ENCODE results near the gene SUPV3L1.
"Not testable (repeated sequence)": the region's sequence is repeated elsewhere in the genome, so short reads cannot be mapped to it uniquely, and the experiment has no call there.

Gene SUPV3L1

DNA sequence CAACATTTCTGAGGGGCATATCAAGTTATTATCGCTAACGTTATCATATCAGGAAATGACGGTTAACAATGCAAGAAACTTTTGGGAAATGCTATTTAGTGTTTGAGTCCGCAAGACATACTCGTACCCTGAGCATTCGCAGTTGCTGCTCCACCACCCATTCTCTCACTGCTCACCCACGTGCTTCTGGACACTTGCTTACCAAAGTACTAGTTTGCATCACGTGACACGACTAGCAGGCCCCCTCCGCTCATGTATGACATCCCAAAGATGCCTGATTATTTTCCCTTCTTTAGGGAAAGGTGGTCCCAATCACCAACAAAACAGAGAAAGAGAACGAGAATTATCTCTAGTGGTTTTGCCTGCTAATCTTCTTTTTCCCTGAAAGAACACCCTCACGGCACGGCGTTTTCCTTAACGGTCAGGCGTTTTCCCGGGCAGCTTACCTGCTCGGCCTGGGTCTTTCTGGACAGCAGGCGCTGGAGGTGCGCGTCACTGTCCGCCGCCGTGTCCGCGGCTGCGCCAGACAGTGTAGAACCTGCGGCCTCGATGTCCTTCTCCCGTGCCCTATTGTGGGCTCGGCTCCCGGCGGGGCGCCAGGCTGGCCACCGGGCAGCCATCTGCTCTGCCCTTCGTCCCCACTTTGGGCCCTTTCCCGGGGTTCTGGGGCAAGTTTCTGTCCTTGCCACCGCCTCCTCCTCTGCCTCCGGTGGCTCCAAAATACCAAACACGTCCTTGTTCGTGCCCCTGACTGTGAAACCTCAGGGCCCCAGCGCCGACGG, at the start of gene SUPV3L1:
SUPV3L1 (plus strand) TSS at position 492 of the 782 bp plus-strand sequence; CDS start at position 550, 58 bp downstream.
- ATAC-seq (ENCODE audit: low read depth) (peak; percentile 83), DNase-seq (ENCODE audit: low spot score in 2 of 2) (peak; percentile 90 to 95)
- Mint-ChIP-seq H3K27me3 (no peaks in the 10 kb centered on the region), H3K9me3 (no peaks in the 10 kb centered on the region), H3K36me3 (peaks cover 10% of the 10 kb centered on the region), H3K27ac (peak within 1 kb of the TSS; percentile 100), H3K4me3 (peak within 1 kb of the TSS; percentile 96), H3K4me1 (peaks cover 23% of the 10 kb centered on the region)

DNA sequence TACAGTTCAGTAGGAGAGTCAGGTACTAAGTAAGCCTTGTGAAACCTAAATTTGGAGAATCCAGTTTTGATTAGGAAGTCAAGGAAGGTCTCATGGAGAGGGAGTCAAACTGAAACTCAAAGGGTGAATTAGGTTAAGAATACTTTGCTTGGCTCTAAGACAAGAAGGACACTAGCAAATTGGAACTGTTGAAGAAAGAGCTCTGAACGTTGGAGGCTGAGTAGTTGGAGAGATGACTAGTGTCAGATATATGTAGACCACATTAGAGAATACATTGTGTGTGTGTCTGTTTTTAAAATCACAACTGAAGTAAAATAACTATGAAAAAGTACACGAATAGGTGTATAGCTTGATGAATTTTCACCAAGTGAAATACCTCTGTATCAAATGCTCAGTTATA, 49.8 kb upstream of the SUPV3L1 start:
- Mint-ChIP-seq H3K4me3 (no peak overlapping the region), H3K27me3 (no peaks in the 10 kb centered on the region), H3K36me3 (peaks cover 4% of the 10 kb centered on the region), H3K27ac (peak overlapping the region; percentile 66), H3K4me1 (peaks cover 14% of the 10 kb centered on the region), H3K9me3 (no peaks in the 10 kb centered on the region)
- ATAC-seq (ENCODE audit: low read depth): no peak
- no peak for DNase-seq (ENCODE audit: low spot score in 2 of 2)

DNA sequence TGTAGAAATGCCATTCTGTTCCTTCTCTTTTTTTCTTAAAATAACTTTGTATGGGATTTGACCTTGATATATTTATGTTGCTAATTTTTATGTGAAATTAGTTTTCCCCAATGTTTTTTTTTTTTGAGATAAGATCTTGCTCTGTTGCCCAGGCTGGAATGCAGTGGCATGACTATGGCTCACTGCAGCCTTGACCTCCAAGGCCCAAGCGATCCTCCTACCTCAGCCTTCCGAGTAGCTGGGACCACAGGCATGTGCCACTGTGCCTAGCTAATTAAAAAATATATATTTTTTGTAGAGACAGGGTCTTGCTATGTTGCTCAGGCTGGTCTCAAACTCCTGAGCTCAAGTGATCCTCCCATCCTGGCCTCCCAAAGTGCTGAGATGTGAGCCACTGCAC, 40.1 kb upstream of the SUPV3L1 start:
- H3K27me3 Mint-ChIP-seq: no peaks in the 10 kb centered on the region
- H3K27ac Mint-ChIP-seq: no peak overlapping the region
- H3K9me3 Mint-ChIP-seq: no peaks in the 10 kb centered on the region
- no peak for DNase-seq (ENCODE audit: low spot score in 2 of 2)
- no peak overlapping the region for H3K4me3 Mint-ChIP-seq
- H3K4me1 Mint-ChIP-seq: peaks cover 19% of the 10 kb centered on the region
- H3K36me3 Mint-ChIP-seq: peaks cover 12% of the 10 kb centered on the region
- no peak for ATAC-seq (ENCODE audit: low read depth)

DNA sequence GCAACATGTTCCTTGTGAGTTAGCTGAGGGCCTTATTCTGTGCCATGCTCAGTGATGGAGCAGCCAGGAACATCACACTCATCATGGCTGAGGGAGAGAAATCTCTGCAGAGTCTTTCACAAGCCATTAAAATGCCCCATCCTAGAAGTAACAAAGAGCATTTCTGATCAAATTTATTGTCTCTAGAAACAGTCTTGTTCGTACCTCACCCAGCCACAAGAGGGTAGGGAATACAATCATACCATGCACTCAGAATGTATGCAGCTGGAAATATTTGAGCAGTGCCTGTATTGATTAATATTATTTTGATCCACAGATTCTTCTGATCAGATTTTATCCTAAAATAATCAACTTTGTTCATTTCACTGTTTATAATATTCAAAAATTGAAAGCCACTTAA, 38.7 kb upstream of the SUPV3L1 start:
- no peak overlapping the region for H3K27ac Mint-ChIP-seq
- H3K4me3 Mint-ChIP-seq: no peak overlapping the region
- DNase-seq (ENCODE audit: low spot score in 2 of 2) (no peak), ATAC-seq (ENCODE audit: low read depth) (no peak)
- no peaks in the 10 kb centered on the region for H3K27me3 Mint-ChIP-seq
- H3K4me1 Mint-ChIP-seq: peaks cover 22% of the 10 kb centered on the region
- H3K36me3 Mint-ChIP-seq: peaks cover 10% of the 10 kb centered on the region
- H3K9me3 Mint-ChIP-seq: no peaks in the 10 kb centered on the region

DNA sequence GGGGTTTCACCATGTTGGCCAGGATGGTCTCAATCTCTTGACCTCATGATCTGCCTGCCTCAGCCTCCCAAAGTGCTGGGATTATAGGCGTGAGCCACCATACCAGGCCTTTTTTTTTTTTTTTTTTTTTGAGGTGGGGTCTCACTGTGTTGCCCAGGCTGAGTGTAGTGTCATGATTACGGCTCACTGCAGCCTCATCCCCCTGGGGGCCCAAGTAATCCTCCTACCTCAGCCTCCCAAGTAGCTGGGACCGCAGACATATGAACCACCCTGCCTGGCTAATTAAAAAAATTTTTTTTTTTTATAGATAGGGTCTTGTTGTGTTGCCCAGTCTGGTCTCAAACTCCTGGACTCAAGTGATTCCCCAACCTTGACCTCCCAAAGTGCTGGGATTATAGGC, 38.0 kb upstream of the SUPV3L1 start:
- not testable (repeated sequence) for H3K9me3 Mint-ChIP-seq; H3K27ac Mint-ChIP-seq; DNase-seq (ENCODE audit: low spot score in 2 of 2); ATAC-seq (ENCODE audit: low read depth); H3K4me3 Mint-ChIP-seq; H3K27me3 Mint-ChIP-seq
- peaks cover 13% of the 10 kb centered on the region for H3K36me3 Mint-ChIP-seq
- H3K4me1 Mint-ChIP-seq: peaks cover 25% of the 10 kb centered on the region

DNA sequence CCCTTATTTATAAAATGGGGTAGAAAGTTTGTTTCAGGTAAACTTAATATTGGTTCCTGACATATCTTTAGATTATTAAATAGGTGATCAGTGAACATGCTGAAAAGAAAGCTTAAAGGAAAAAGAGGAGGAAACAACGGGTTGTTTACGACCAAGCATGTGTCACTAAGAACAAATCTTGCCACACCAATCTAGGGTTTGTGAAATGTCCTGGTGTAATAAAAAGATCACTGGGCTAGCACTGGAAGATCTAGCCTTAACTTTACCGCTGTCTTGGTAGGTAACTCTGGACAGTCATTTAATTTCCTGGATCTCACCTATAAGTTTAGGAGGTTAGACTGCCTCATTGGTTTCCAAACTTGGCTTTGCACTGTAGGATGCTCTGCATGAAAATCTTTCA, 37.1 kb upstream of the SUPV3L1 start:
- Mint-ChIP-seq H3K4me3 (no peak overlapping the region), H3K27me3 (no peaks in the 10 kb centered on the region), H3K36me3 (peaks cover 10% of the 10 kb centered on the region), H3K9me3 (no peaks in the 10 kb centered on the region), H3K4me1 (peaks cover 23% of the 10 kb centered on the region), H3K27ac (no peak overlapping the region)
- DNase-seq (ENCODE audit: low spot score in 2 of 2): no peak
- no peak for ATAC-seq (ENCODE audit: low read depth)

DNA sequence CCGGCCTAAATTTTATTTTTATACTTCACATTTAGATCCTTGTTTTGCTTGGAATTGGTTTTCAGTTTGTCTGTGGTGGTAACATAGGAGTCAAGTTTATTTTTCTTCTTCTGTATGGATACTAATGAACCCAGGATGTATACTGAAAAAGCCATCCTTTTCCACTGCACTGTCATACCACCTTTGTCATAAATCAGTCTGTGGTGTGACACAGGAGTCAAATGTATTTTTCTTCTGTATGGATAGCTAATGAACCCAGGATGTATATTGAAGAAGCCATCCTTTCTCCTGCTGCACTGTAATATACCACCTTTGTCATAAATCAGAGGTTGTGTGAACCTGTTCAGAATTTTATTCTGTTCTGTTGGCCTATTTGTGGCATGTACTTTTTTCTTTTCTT, 34.7 kb upstream of the SUPV3L1 start:
- H3K27ac Mint-ChIP-seq: no peak overlapping the region
- DNase-seq (ENCODE audit: low spot score in 2 of 2) (no peak), ATAC-seq (ENCODE audit: low read depth) (no peak)
- peaks cover 10% of the 10 kb centered on the region for H3K36me3 Mint-ChIP-seq
- no peaks in the 10 kb centered on the region for H3K9me3 Mint-ChIP-seq
- no peak overlapping the region for H3K4me3 Mint-ChIP-seq
- H3K27me3 Mint-ChIP-seq: no peaks in the 10 kb centered on the region
- H3K4me1 Mint-ChIP-seq: peaks cover 17% of the 10 kb centered on the region

DNA sequence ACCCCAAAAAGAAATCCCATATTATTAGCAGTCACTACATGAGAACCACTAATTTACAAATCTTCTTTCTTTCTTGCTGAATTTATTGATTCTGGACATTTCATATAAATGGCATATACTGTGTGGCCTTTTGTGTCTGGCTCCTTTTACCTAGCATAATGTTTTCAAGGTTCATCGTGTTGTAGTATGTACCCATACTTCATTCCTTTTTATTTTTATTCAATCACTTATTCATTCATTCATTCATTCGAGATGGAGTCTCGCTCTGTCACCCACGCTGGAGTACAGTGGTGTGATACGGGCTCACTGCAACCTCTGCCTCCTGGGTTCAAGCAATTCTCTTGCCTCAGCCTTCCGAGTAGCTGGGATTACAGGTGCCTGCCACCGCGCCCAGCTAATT, 34.2 kb upstream of the SUPV3L1 start:
- DNase-seq (ENCODE audit: low spot score in 2 of 2): no peak
- Mint-ChIP-seq H3K4me3 (no peak overlapping the region), H3K27me3 (no peaks in the 10 kb centered on the region), H3K36me3 (peaks cover 10% of the 10 kb centered on the region), H3K27ac (no peak overlapping the region), H3K9me3 (no peaks in the 10 kb centered on the region), H3K4me1 (peaks cover 15% of the 10 kb centered on the region)
- ATAC-seq (ENCODE audit: low read depth): no peak

DNA sequence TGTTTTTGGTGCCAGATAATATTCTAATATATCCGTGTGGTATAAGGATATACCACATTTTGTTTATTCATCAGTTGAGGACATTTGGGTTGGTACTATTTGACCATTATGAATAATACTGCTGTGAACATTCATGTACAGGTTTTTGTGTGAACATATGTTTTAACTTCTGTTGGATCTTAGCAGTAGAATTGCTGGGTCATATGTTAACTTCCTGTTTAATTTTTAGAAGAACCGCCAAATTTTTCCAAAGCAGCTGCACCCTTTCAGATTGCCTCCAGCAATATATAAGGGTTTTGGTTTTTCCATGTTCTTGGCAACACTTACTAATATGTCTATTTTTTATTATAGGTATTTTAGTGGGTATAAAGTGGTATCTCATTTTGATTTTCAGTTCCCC, 33.3 kb upstream of the SUPV3L1 start:
- no peaks in the 10 kb centered on the region for H3K27me3 Mint-ChIP-seq
- peaks cover 10% of the 10 kb centered on the region for H3K36me3 Mint-ChIP-seq
- no peaks in the 10 kb centered on the region for H3K9me3 Mint-ChIP-seq
- DNase-seq (ENCODE audit: low spot score in 2 of 2): no peak
- H3K27ac Mint-ChIP-seq: no peak overlapping the region
- H3K4me1 Mint-ChIP-seq: peaks cover 14% of the 10 kb centered on the region
- no peak overlapping the region for H3K4me3 Mint-ChIP-seq
- ATAC-seq (ENCODE audit: low read depth): no peak

DNA sequence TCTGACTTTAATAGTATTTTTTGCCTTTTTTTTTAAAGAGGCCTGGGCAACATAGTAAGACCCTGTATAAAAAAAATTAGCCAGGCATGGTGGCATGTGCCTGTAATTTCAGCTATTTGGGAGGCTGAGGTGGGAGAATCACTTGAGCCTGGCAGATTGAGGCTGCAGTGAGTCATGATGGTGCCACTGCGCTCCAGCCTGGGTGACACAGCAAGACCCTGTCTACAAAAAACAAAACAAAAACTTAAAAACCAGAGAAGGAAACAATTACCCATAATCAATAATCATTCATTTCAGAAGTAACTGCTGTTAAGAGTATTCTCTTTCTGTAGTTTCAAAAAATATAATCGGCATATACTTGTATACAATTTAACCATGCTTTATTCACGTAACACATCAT, 28.1 kb upstream of the SUPV3L1 start:
- H3K27me3 Mint-ChIP-seq: no peaks in the 10 kb centered on the region
- no peak overlapping the region for H3K4me3 Mint-ChIP-seq
- H3K4me1 Mint-ChIP-seq: no peaks in the 10 kb centered on the region
- H3K36me3 Mint-ChIP-seq: peaks cover 2% of the 10 kb centered on the region
- no peak for DNase-seq (ENCODE audit: low spot score in 2 of 2)
- no peaks in the 10 kb centered on the region for H3K9me3 Mint-ChIP-seq
- ATAC-seq (ENCODE audit: low read depth): no peak
- H3K27ac Mint-ChIP-seq: no peak overlapping the region

DNA sequence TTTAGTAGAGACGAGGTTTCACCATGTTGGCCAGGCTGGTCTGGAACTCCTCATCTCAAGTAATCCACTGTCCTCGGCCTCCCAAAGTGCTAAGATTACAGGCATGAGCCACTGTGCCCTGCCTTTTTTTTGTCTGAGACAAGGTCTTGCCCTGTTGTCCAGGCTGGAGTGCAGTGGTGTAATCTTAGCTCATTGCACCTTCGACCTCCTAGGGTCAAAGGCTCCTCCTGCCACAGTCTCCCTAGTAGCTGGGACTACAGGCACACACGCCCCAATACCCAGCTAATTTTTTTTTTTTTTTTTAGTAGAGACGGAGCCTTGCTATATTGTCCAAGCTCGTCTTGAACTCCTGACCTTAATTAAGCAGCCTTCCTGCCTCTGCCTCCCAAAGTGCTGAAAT, 26.8 kb upstream of the SUPV3L1 start:
- ATAC-seq (ENCODE audit: low read depth) (no peak), DNase-seq (ENCODE audit: low spot score in 2 of 2) (no peak)
- Mint-ChIP-seq H3K27me3 (no peaks in the 10 kb centered on the region), H3K4me1 (no peaks in the 10 kb centered on the region), H3K27ac (no peak overlapping the region), H3K9me3 (no peaks in the 10 kb centered on the region), H3K36me3 (peaks cover 3% of the 10 kb centered on the region), H3K4me3 (no peak overlapping the region)

DNA sequence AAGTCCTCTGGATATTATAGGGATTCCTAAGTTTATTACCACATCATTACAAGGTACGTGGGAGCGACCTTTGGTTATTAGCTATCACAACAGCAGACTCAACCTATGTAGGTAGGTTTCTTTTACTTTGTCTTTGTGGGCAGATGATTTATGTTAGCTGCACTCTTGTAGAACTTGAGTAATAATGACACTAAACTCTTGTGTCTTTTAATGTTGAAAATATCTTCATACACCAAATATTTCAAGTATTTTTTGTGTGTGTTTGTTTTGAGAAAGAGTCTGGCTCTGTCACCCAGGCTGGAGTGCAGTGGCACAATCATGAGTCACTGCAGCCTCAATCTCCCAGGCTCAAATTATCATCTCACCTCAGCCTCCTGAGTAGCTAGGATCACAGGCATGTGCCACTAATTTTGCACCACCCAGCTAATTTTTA, 19.2 kb upstream of the SUPV3L1 start:
- DNase-seq (ENCODE audit: low spot score in 2 of 2): no peak
- Mint-ChIP-seq H3K27me3 (no peaks in the 10 kb centered on the region), H3K9me3 (no peaks in the 10 kb centered on the region), H3K36me3 (peaks cover 11% of the 10 kb centered on the region), H3K27ac (no peak overlapping the region), H3K4me3 (no peak overlapping the region), H3K4me1 (no peaks in the 10 kb centered on the region)
- ATAC-seq (ENCODE audit: low read depth): no peak

DNA sequence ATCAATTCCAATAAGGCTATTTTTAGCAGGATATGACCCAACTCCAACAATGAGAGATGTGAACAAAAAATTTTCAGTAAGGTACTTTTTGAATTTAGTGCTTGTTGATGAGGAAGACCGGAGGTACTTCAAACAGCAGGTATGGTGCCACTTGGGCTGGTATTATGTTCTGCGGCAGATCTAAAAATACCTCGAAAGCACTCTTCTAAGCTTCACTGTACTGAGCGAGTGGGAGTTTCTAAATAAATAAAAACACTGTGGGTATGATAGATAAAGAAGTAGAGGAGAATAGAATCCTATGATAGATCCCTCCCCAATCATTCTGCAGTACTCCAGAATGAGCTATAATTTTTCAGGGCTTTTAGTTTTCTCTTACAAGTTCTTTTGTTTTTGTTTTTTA, 11.5 kb upstream of the SUPV3L1 start:
- H3K27ac Mint-ChIP-seq: no peak overlapping the region
- H3K4me3 Mint-ChIP-seq: no peak overlapping the region
- no peaks in the 10 kb centered on the region for H3K27me3 Mint-ChIP-seq
- no peak for DNase-seq (ENCODE audit: low spot score in 2 of 2)
- no peaks in the 10 kb centered on the region for H3K9me3 Mint-ChIP-seq
- no peak for ATAC-seq (ENCODE audit: low read depth)
- no peaks in the 10 kb centered on the region for H3K4me1 Mint-ChIP-seq
- H3K36me3 Mint-ChIP-seq: peaks cover 12% of the 10 kb centered on the region

DNA sequence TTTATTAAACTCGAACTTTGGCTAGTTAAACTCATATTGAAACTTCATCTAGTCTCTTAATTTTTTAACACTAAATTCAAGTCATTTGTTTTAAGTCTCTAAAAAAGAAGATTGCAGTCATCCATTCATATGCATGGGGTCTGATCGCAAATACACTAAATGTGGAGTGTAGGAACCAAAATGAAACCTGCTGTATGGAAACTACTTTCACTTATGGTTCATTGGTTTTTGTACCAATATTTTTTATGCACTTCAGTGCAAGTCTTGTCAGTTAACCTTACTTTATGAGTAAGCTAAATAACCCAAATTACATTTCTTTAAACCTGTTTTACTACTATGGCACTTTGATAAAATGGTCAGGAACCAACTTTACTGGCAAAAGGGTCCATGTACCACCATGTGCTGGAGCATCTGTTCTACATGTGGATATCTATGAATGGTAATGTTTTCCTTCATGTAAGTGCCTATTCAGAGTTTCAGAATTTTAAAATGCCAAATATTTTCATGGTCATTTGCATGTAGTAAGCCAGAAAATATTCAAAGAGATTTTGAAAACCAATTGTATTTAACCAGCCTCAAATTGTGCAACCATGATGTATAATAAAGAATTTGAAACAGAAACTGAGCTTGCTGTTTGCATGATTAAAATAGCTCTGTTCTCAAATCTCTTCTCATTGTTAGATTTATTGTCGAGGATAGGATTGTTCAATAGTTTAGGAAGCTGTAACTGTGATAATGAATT, 7.6 kb upstream of the SUPV3L1 start:
- Mint-ChIP-seq H3K9me3 (no peaks in the 10 kb centered on the region), H3K4me3 (no peak overlapping the region), H3K4me1 (no peaks in the 10 kb centered on the region), H3K27ac (peak overlapping the region; percentile 78), H3K36me3 (peaks cover 11% of the 10 kb centered on the region), H3K27me3 (no peaks in the 10 kb centered on the region)
- DNase-seq (ENCODE audit: low spot score in 2 of 2): no peak
- no peak for ATAC-seq (ENCODE audit: low read depth)

Data from memory B cell (primary cell).